CD14-positive monocyte (primary cell): Measurements from ENCODE around the gene PPP1R15B. TPM values are rescaled to one million over a fixed set of nuclear protein-coding genes. Genes with fewer than 3 reads are reported as not detected.
"Not testable (repeated sequence)": the region's sequence is repeated elsewhere in the genome, so short reads cannot be mapped to it uniquely, and the experiment has no call there.

Experiments used
- DNase-seq, 3 donors: peaks; one replicate each; pipeline ENCODE4 v3.0.0-alpha.2; 2011 to 2022
- H2AFZ ChIP-seq: 2 replicates; pipeline ENCODE4 v1.6.0; 2012; ENCODE audit warnings: mild to moderate bottlenecking, low read depth, low read length, inconsistent platforms; ENCODE audit not compliant: insufficient read depth, poor library complexity, severe bottlenecking
- H3K27ac ChIP-seq, 2 donors: 1 replicate in 1 of 2; 2 replicates in 1 of 2; pipeline ENCODE4 v1.5.1; 2012 to 2013; ENCODE audit warnings: low read length in 2 of 2, control low read depth in 1 of 2, inconsistent platforms in 1 of 2, low read depth in 1 of 2, mild to moderate bottlenecking in 1 of 2
- H3K27me3 ChIP-seq, 2 donors: one replicate each; pipeline versions ENCODE4 v1.6.0 to v1.6.1; 2011 to 2013; ENCODE audit warnings: low read length in 2 of 2; ENCODE audit not compliant: control insufficient read depth in 2 of 2, insufficient read depth in 2 of 2
- H3K36me3 ChIP-seq, 2 donors: replicated peaks in 1 of 2; 1 replicate in 1 of 2; 2 replicates in 1 of 2; pipeline versions ENCODE4 v1.5.1 to v1.6.1; 2012 to 2013; ENCODE audit warnings: low read length in 2 of 2, control low read depth in 1 of 2, inconsistent platforms in 1 of 2, mild to moderate bottlenecking in 1 of 2; ENCODE audit not compliant: insufficient read depth in 2 of 2, control insufficient read depth in 1 of 2
- H3K4me1 ChIP-seq, 2 donors: 1 replicate in 1 of 2; 2 replicates in 1 of 2; pipeline versions ENCODE4 v1.5.1 to v1.6.1; 2012 to 2013; ENCODE audit warnings: low read length in 2 of 2, control low read depth in 1 of 2, inconsistent platforms in 1 of 2, mild to moderate bottlenecking in 1 of 2, moderate library complexity in 1 of 2; ENCODE audit not compliant: insufficient read depth in 2 of 2, control insufficient read depth in 1 of 2
- H3K4me2 ChIP-seq: replicated peaks from 2 replicates; pipeline ENCODE3; 2012; ENCODE audit warnings: low read length, moderate library complexity, mild to moderate bottlenecking; ENCODE audit not compliant: poor library complexity, severe bottlenecking; ENCODE audit errors: extremely low read depth
- H3K4me3 ChIP-seq, 3 experiments: fragments of 200-600 bp in 1 of 3; sonication (generic) in 1 of 3; replicated peaks in 1 of 3; 1 replicate in 2 of 3; 2 replicates in 1 of 3; pipeline ENCODE4 v1.5.1; 2011 to 2013; ENCODE audit warnings: low read length in 3 of 3, mild to moderate bottlenecking in 3 of 3, control low read depth in 2 of 3, low read depth in 2 of 3, inconsistent platforms in 1 of 3, moderate library complexity in 1 of 3
- H3K79me2 ChIP-seq: 2 replicates; pipeline ENCODE4 v1.6.0; 2012; ENCODE audit warnings: mild to moderate bottlenecking, control low read depth, inconsistent platforms, low read length, moderate library complexity; ENCODE audit not compliant: insufficient read depth
- H3K9ac ChIP-seq: 2 replicates; pipeline ENCODE4 v1.6.0; 2017; ENCODE audit warnings: low read length, mild to moderate bottlenecking; ENCODE audit not compliant: insufficient read depth, poor library complexity, severe bottlenecking
- H3K9me3 ChIP-seq, 2 donors: replicated peaks in 1 of 2; 1 replicate in 1 of 2; 2 replicates in 1 of 2; pipeline versions ENCODE4 v1.5.1 to v1.6.1; 2012 to 2013; ENCODE audit warnings: low read length in 2 of 2, control low read depth in 1 of 2; ENCODE audit not compliant: control insufficient read depth in 1 of 2, insufficient read depth in 1 of 2
- H4K20me1 ChIP-seq: 2 replicates; pipeline ENCODE4 v1.6.0; 2012; ENCODE audit warnings: mild to moderate bottlenecking, low read length, control low read depth, moderate library complexity; ENCODE audit not compliant: insufficient read depth
- H3K27ac Mint-ChIP-seq, 7 donors: one replicate each; pipeline ENCODE4 v1.8.0; 2020; ENCODE audit warnings: mild to moderate bottlenecking in 7 of 7, mixed read lengths in 7 of 7, moderate library complexity in 6 of 7, inconsistent platforms in 2 of 7
- H3K27me3 Mint-ChIP-seq, 3 donors: one replicate each; pipeline ENCODE4 v1.8.0; 2021 to 2022; ENCODE audit warnings: low read depth in 3 of 3, mild to moderate bottlenecking in 3 of 3, mixed read lengths in 3 of 3, moderate library complexity in 3 of 3, inconsistent platforms in 1 of 3
- H3K36me3 Mint-ChIP-seq, 2 donors: one replicate each; pipeline ENCODE4 v1.8.0; 2020; ENCODE audit warnings: mixed read lengths in 2 of 2, inconsistent platforms in 1 of 2, mild to moderate bottlenecking in 1 of 2
- H3K4me1 Mint-ChIP-seq: one replicate; pipeline ENCODE4 v1.8.0; 2020; ENCODE audit warnings: mild to moderate bottlenecking, mixed read lengths
- H3K4me3 Mint-ChIP-seq, 2 donors: one replicate each; pipeline ENCODE4 v1.8.0; 2020; ENCODE audit warnings: mild to moderate bottlenecking in 2 of 2, mixed read lengths in 2 of 2, moderate library complexity in 1 of 2
- H3K9me3 Mint-ChIP-seq, 7 donors: one replicate each; pipeline ENCODE4 v1.8.0; 2020 to 2022; ENCODE audit warnings: mixed read lengths in 7 of 7, mild to moderate bottlenecking in 6 of 7, moderate library complexity in 6 of 7, inconsistent platforms in 2 of 7
- WGBS: methylation state at CpG from one replicate; pipeline ENCODE4 v1.1.5; 2013; ENCODE audit warnings: missing lambda C conversion rate; ENCODE audit not compliant: insufficient coverage; 5-methylcytosine and 5-hydroxymethylcytosine counted together
- intact Hi-C, 2 donors: fragments of 100-400 bp; cut with micrococcal nuclease; formaldehyde crosslinking; loops; one replicate each; pipeline versions ENCODE4 v1.15.0 to v1.15.1; 2023
- polyA plus RNA-seq, 3 donors: library from polyadenylated mRNA; depleted of rRNA in 1 of 3; unstranded in 2 of 3; stranded (reverse) in 1 of 3; fragments of 300-500 nt in 2 of 3; fragments of >200 nt in 1 of 3; fragmentation: Illumina TruSeq in 2 of 3; gene quantifications; 1 replicate in 2 of 3; 2 replicates in 1 of 3; pipeline ENCODE4 v1.2.3, GENCODE V29; 2012 to 2021
- TF ChIP-seq, protein P1 (sequence below): fragments of 200-600 bp; IDR thresholded peaks from one replicate; pipeline ENCODE4 v1.8.0; 2022; ENCODE audit warnings: antibody characterized with exemption, mild to moderate bottlenecking

PPP1R15B gene
- polyA plus RNA-seq, 3 donors = 31.1 to 117 (median 31.8) TPM

DNA sequence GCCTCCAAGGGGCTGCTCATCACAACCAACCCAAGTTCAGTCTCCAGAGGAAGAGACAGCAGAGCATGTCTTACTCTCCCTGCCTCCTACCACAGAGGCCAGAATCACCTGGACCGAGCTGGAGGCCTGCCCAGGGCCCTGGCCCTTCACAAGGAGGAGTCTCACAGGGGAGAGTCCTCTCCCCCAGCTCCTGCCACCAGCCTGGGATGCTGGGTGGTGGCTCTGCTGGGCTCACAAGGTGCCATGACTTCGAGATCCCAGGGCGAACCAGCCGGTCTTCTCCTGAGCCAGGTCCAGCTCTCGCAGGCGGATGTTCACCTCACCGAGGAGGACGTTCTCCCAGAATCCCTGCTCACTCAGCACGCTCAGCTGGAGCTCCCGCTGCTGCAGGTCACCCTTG is 13.0 kb upstream of the PPP1R15B start:
- Histone ChIP-seq H3K4me1 (peaks cover 22 to 25% of the 10 kb centered on the region in 2 donors), H3K36me3 (no peaks in the 10 kb centered on the region), H3K27ac (no peak overlapping the region), H3K4me3 (no peak overlapping the region), H3K9me3 (no peaks in the 10 kb centered on the region), H3K4me2 (no peak overlapping the region), H3K27me3 (no peaks in the 10 kb centered on the region), H3K79me2 (no peaks in the 10 kb centered on the region), H3K9ac (no peak overlapping the region), H4K20me1 (no peaks in the 10 kb centered on the region), H2AFZ (no peak overlapping the region)
- peaks cover 0 to 2% (median 0%) of the 10 kb centered on the region in 7 donors for H3K9me3 Mint-ChIP-seq
- DNase-seq = no peak
- TF ChIP-seq, protein P1, sequence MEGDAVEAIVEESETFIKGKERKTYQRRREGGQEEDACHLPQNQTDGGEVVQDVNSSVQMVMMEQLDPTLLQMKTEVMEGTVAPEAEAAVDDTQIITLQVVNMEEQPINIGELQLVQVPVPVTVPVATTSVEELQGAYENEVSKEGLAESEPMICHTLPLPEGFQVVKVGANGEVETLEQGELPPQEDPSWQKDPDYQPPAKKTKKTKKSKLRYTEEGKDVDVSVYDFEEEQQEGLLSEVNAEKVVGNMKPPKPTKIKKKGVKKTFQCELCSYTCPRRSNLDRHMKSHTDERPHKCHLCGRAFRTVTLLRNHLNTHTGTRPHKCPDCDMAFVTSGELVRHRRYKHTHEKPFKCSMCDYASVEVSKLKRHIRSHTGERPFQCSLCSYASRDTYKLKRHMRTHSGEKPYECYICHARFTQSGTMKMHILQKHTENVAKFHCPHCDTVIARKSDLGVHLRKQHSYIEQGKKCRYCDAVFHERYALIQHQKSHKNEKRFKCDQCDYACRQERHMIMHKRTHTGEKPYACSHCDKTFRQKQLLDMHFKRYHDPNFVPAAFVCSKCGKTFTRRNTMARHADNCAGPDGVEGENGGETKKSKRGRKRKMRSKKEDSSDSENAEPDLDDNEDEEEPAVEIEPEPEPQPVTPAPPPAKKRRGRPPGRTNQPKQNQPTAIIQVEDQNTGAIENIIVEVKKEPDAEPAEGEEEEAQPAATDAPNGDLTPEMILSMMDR = no peak
- peaks cover 0 to 3% (median 0%) of the 10 kb centered on the region in 3 donors for H3K27me3 Mint-ChIP-seq
- peaks cover 5 to 12% of the 10 kb centered on the region in 2 donors for H3K36me3 Mint-ChIP-seq
- H3K4me1 Mint-ChIP-seq = peaks cover 26% of the 10 kb centered on the region
- intact Hi-C loops = no loop called here
- H3K27ac Mint-ChIP-seq = no peak overlapping the region
- 98% methylated on average over 7 of the region's 10 CpGs for WGBS
- H3K4me3 Mint-ChIP-seq = no peak overlapping the region

DNA sequence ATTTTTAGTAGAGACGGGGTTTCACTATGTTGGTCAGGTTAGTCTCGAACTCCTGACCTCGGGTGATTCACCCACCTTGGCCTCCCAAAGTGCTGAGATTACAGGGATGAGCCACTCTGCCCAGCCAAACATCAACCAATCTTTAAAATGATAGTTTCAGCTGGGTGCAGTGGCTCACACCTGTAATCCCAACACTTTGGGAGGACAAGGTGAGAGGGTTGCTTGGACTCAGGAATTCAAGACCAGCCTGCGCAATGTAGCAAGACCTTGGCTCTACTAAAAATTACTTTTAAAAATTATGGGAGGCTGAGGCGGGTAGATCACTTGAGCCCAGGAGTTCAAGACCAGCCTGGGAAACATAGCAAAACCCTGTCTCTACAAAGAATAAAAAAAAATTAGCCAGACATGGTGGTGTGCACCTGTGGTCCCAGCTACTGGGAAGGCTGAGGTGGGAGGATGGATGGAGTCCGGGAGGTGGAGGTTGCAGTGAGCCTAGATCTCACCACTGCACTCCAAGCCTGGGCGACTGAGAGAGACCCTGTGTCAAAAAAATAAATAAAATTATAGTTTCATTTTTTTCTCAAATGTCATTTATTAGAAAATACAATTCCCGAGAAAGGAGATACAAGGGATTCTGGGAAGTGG is 10.6 kb upstream of the PPP1R15B start:
- H3K36me3 ChIP-seq, DNase-seq, H4K20me1 ChIP-seq, H3K4me3 Mint-ChIP-seq, H3K4me3 ChIP-seq, H3K27me3 Mint-ChIP-seq, H3K27ac Mint-ChIP-seq, H3K79me2 ChIP-seq, H3K9ac ChIP-seq, H3K27ac ChIP-seq, H3K9me3 Mint-ChIP-seq, H3K4me2 ChIP-seq, H2AFZ ChIP-seq, H3K9me3 ChIP-seq, H3K27me3 ChIP-seq, intact Hi-C loops: not testable (repeated sequence)
- H3K4me1 Mint-ChIP-seq = peaks cover 28% of the 10 kb centered on the region
- H3K36me3 Mint-ChIP-seq = peaks cover 0 to 11% of the 10 kb centered on the region in 2 donors
- peaks cover 21% of the 10 kb centered on the region in 2 donors for H3K4me1 ChIP-seq
- WGBS = no CpG with 5 or more reads among the region's 8 CpGs
